Measurements from ENCODE around the gene MORN5. TPM values are rescaled to one million over a fixed set of nuclear protein-coding genes. Genes with fewer than 3 reads are reported as not detected.

Gene MORN5
- total and polyA plus RNA-seq, 2 experiments from 2014 or later = not detected

DNA sequence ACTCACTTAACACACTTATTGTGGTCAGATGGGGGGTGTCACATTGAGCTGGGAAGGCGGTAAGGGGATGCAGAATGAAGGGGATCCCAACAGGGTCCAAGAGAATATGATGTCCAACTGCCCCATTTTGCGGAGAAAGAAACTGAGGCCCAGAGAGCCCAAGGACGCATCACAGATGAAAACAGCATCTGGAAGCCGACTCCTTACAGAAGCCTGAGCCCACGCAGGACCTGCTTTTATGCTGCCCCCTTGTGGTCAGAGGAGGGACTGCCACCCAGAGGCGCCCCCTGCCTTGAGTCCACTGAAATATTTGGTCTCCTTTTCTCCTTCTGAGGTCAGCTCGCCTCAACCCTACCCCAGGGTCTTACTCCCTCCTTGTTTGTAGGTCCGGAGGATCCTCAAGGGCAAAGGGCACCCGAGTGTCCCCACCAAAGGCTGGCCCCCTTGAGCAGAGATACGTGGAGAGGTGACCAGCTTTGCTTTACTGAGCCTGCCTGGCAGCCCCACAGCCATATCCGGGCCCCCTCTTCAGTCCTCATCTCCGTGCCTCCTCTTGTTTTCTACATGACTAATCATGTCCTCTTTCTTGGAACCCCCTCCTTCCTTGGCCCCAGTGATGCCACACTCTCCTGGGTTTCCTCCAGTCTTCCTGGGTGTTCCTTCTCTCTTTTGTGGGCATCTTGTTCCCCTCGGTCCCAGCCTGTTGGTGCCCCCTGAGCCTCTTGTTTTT lies 36.6 kb upstream of the MORN5 start:
- Histone ChIP-seq H3K4me2 (no peak overlapping the region), H4K20me1 (replicated peaks; ENCODE audit: insufficient read depth) (no peaks in the 10 kb centered on the region), H3K27ac (ENCODE audit: low read depth) (no peak overlapping the region), H3K4me3 (no peak overlapping the region), H3K79me2 (replicated peaks; ENCODE audit: insufficient read depth) (no peaks in the 10 kb centered on the region), H3K9me2 (ENCODE audit: insufficient read depth) (no peaks in the 10 kb centered on the region), H3K4me1 (ENCODE audit: insufficient read depth) (peaks cover 12% of the 10 kb centered on the region), H2AFZ (peak overlapping the region; percentile 72; the same call in 1 of the 2 replicates), H3K27me3 (ENCODE audit: insufficient read depth) (peaks cover 30% of the 10 kb centered on the region), H3K36me3 (ENCODE audit: insufficient read depth) (no peaks in the 10 kb centered on the region), H3F3A (replicated peaks; ENCODE audit: low read depth) (no peaks in the 10 kb centered on the region)
- Mint-ChIP-seq H3K27me3 (ENCODE audit: insufficient read depth, low read depth, poor library complexity) (peaks cover 38% of the 10 kb centered on the region), H3K27ac (no peak overlapping the region), H3K4me3 (no peak overlapping the region), H3K4me1 (peaks cover 17% of the 10 kb centered on the region; the same call in 2 of the 3 replicates), H3K36me3 (ENCODE audit: low read depth) (no peaks in the 10 kb centered on the region), H3K9me3 (no peaks in the 10 kb centered on the region; the same call in 2 of the 3 replicates)
- peak; percentile 85 for DNase-seq (ENCODE audit: low spot score)
- TF ChIP-seq, protein P1, sequence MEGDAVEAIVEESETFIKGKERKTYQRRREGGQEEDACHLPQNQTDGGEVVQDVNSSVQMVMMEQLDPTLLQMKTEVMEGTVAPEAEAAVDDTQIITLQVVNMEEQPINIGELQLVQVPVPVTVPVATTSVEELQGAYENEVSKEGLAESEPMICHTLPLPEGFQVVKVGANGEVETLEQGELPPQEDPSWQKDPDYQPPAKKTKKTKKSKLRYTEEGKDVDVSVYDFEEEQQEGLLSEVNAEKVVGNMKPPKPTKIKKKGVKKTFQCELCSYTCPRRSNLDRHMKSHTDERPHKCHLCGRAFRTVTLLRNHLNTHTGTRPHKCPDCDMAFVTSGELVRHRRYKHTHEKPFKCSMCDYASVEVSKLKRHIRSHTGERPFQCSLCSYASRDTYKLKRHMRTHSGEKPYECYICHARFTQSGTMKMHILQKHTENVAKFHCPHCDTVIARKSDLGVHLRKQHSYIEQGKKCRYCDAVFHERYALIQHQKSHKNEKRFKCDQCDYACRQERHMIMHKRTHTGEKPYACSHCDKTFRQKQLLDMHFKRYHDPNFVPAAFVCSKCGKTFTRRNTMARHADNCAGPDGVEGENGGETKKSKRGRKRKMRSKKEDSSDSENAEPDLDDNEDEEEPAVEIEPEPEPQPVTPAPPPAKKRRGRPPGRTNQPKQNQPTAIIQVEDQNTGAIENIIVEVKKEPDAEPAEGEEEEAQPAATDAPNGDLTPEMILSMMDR (conservative IDR thresholded peaks at IDR 0.05; ENCODE audit: low read depth in 2 of 2) = peak; percentile 99 to 100
- TF ChIP-seq, protein P2, sequence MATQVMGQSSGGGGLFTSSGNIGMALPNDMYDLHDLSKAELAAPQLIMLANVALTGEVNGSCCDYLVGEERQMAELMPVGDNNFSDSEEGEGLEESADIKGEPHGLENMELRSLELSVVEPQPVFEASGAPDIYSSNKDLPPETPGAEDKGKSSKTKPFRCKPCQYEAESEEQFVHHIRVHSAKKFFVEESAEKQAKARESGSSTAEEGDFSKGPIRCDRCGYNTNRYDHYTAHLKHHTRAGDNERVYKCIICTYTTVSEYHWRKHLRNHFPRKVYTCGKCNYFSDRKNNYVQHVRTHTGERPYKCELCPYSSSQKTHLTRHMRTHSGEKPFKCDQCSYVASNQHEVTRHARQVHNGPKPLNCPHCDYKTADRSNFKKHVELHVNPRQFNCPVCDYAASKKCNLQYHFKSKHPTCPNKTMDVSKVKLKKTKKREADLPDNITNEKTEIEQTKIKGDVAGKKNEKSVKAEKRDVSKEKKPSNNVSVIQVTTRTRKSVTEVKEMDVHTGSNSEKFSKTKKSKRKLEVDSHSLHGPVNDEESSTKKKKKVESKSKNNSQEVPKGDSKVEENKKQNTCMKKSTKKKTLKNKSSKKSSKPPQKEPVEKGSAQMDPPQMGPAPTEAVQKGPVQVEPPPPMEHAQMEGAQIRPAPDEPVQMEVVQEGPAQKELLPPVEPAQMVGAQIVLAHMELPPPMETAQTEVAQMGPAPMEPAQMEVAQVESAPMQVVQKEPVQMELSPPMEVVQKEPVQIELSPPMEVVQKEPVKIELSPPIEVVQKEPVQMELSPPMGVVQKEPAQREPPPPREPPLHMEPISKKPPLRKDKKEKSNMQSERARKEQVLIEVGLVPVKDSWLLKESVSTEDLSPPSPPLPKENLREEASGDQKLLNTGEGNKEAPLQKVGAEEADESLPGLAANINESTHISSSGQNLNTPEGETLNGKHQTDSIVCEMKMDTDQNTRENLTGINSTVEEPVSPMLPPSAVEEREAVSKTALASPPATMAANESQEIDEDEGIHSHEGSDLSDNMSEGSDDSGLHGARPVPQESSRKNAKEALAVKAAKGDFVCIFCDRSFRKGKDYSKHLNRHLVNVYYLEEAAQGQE (IDR thresholded peaks at IDR 0.05; ENCODE audit: unreplicated experiment) = no peak
- TF ChIP-seq EZH2phosphoT487 (IDR thresholded peaks at IDR 0.05; ENCODE audit: unreplicated experiment) = no peak
- TF ChIP-seq, protein P3, sequence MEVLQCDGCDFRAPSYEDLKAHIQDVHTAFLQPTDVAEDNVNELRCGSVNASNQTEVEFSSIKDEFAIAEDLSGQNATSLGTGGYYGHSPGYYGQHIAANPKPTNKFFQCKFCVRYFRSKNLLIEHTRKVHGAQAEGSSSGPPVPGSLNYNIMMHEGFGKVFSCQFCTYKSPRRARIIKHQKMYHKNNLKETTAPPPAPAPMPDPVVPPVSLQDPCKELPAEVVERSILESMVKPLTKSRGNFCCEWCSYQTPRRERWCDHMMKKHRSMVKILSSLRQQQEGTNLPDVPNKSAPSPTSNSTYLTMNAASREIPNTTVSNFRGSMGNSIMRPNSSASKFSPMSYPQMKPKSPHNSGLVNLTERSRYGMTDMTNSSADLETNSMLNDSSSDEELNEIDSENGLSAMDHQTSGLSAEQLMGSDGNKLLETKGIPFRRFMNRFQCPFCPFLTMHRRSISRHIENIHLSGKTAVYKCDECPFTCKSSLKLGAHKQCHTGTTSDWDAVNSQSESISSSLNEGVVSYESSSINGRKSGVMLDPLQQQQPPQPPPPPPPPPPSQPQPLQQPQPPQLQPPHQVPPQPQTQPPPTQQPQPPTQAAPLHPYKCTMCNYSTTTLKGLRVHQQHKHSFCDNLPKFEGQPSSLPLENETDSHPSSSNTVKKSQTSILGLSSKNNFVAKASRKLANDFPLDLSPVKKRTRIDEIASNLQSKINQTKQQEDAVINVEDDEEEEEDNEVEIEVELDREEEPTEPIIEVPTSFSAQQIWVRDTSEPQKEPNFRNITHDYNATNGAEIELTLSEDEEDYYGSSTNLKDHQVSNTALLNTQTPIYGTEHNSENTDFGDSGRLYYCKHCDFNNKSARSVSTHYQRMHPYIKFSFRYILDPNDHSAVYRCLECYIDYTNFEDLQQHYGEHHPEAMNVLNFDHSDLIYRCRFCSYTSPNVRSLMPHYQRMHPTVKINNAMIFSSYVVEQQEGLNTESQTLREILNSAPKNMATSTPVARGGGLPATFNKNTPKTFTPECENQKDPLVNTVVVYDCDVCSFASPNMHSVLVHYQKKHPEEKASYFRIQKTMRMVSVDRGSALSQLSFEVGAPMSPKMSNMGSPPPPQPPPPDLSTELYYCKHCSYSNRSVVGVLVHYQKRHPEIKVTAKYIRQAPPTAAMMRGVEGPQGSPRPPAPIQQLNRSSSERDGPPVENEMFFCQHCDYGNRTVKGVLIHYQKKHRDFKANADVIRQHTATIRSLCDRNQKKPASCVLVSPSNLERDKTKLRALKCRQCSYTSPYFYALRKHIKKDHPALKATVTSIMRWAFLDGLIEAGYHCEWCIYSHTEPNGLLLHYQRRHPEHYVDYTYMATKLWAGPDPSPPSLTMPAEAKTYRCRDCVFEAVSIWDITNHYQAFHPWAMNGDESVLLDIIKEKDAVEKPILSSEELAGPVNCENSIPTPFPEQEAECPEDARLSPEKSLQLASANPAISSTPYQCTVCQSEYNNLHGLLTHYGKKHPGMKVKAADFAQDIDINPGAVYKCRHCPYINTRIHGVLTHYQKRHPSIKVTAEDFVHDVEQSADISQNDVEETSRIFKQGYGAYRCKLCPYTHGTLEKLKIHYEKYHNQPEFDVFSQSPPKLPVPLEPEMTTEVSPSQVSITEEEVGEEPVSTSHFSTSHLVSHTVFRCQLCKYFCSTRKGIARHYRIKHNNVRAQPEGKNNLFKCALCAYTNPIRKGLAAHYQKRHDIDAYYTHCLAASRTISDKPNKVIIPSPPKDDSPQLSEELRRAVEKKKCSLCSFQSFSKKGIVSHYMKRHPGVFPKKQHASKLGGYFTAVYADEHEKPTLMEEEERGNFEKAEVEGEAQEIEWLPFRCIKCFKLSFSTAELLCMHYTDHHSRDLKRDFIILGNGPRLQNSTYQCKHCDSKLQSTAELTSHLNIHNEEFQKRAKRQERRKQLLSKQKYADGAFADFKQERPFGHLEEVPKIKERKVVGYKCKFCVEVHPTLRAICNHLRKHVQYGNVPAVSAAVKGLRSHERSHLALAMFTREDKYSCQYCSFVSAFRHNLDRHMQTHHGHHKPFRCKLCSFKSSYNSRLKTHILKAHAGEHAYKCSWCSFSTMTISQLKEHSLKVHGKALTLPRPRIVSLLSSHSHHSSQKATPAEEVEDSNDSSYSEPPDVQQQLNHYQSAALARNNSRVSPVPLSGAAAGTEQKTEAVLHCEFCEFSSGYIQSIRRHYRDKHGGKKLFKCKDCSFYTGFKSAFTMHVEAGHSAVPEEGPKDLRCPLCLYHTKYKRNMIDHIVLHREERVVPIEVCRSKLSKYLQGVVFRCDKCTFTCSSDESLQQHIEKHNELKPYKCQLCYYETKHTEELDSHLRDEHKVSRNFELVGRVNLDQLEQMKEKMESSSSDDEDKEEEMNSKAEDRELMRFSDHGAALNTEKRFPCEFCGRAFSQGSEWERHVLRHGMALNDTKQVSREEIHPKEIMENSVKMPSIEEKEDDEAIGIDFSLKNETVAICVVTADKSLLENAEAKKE (CRISPR knock-in tag; IDR thresholded peaks at IDR 0.05) = no peak
- TF ChIP-seq POLR2AphosphoS5 (IDR thresholded peaks at IDR 0.05; ENCODE audit: low read depth) = no peak
- no peak for TF ChIP-seq EZH2 (IDR thresholded peaks at IDR 0.05; ENCODE audit: low read depth, unreplicated experiment)
- TF ChIP-seq ZNF331 (CRISPR knock-in tag; IDR thresholded peaks at IDR 0.05; ENCODE audit: low read depth) = no peak
- no peak for TF ChIP-seq STAT1 (IDR thresholded peaks at IDR 0.05; ENCODE audit: unreplicated experiment)
- no peak for TF ChIP-seq ZNF114 (CRISPR knock-in tag; IDR thresholded peaks at IDR 0.05)
- TF ChIP-seq, protein P4, sequence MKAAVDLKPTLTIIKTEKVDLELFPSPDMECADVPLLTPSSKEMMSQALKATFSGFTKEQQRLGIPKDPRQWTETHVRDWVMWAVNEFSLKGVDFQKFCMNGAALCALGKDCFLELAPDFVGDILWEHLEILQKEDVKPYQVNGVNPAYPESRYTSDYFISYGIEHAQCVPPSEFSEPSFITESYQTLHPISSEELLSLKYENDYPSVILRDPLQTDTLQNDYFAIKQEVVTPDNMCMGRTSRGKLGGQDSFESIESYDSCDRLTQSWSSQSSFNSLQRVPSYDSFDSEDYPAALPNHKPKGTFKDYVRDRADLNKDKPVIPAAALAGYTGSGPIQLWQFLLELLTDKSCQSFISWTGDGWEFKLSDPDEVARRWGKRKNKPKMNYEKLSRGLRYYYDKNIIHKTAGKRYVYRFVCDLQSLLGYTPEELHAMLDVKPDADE (IDR thresholded peaks at IDR 0.05) = no peak
- no peak for TF ChIP-seq NANOG (IDR thresholded peaks at IDR 0.05; ENCODE audit: borderline replicate concordance)
- 0 out of 2 replicates have a peak, but pooled peaks have one; percentile 24 for TF ChIP-seq CREB1 (CRISPR knock-in tag; IDR thresholded peaks at IDR 0.05; ENCODE audit: low read depth)
- TF ChIP-seq JUNB (IDR thresholded peaks at IDR 0.05; ENCODE audit: unreplicated experiment) = no peak
- peak; percentile 22 for ATAC-seq
